WTC11 (cell line): ENCODE measurements around the gene MARCHF10. TPM values are rescaled to one million over a fixed set of nuclear protein-coding genes. Genes with fewer than 3 reads are reported as not detected.

ENCODE experiments used
- ATAC-seq: fragments of 200-7000 bp; cut with Tn5 transposase; 2 replicates; pipeline ENCODE4 v1.10.0; 2021; ENCODE audit warnings: mild to moderate bottlenecking, moderate library complexity
- CTCF ChIA-PET: fragments of 300-600 bp; sonication (Branson Sonifier 250); formaldehyde crosslinking; loops from one replicate; lab custom pipeline; 2021; ENCODE audit warnings: antibody characterized with exemption; lab: Charles Lee
- POLR2A ChIA-PET: fragments of 350-600 bp; sonication (Branson Sonifier 250); formaldehyde crosslinking; loops from one replicate; lab custom pipeline; 2021; ENCODE audit warnings: antibody characterized with exemption; lab: Charles Lee
- DNase-seq: peaks from one replicate; pipeline ENCODE4 v3.0.0; 2021; ENCODE audit warnings: low spot score
- H3K27ac Mint-ChIP-seq: 2 replicates; pipeline ENCODE4 v1.8.0; 2021; ENCODE audit warnings: mixed read lengths
- H3K27me3 Mint-ChIP-seq: 2 replicates; pipeline ENCODE4 v1.8.0; 2021; ENCODE audit warnings: low read depth, mild to moderate bottlenecking, moderate library complexity, mixed read lengths
- H3K36me3 Mint-ChIP-seq: 2 replicates; pipeline ENCODE4 v1.8.0; 2021; ENCODE audit warnings: mixed read lengths
- H3K4me1 Mint-ChIP-seq: 2 replicates; pipeline ENCODE4 v1.8.0; 2022; ENCODE audit warnings: mixed read lengths
- H3K4me3 Mint-ChIP-seq: 2 replicates; pipeline ENCODE4 v1.8.0; 2021; ENCODE audit warnings: mild to moderate bottlenecking, moderate library complexity, mixed read lengths
- H3K9me3 Mint-ChIP-seq: 2 replicates; pipeline ENCODE4 v1.8.0; 2021; ENCODE audit warnings: mixed read lengths
- E2F5 ChIP-seq: sonication (generic); formaldehyde crosslinking; IDR thresholded peaks from 2 replicates; pipeline ENCODE4 v1.8.1; 2022; ENCODE audit warnings: mild to moderate bottlenecking, moderate library complexity, missing genetic modification reagents
- ELF4 ChIP-seq: sonication (generic); formaldehyde crosslinking; IDR thresholded peaks from 2 replicates; pipeline ENCODE4 v1.8.1; 2022; ENCODE audit warnings: low read depth, mild to moderate bottlenecking, moderate library complexity, missing genetic modification reagents
- GRHL2 ChIP-seq: fragments of 250-450 bp; sonication (Bioruptor Pico); IDR thresholded peaks from 2 replicates; pipeline ENCODE4 v1.8.0; 2022; ENCODE audit warnings: mild to moderate bottlenecking, moderate library complexity; ENCODE audit not compliant: insufficient replicate concordance, severe bottlenecking
- GTF2I ChIP-seq: fragments of 250-450 bp; sonication (Bioruptor Pico); conservative IDR thresholded peaks from 2 replicates; pipeline ENCODE4 v1.4.0; 2021; ENCODE audit warnings: mild to moderate bottlenecking
- HMGA2 ChIP-seq: fragments of 250-450 bp; sonication (Bioruptor Pico); IDR thresholded peaks from 2 replicates; pipeline ENCODE4 v1.4.0; 2021; ENCODE audit warnings: mild to moderate bottlenecking, moderate library complexity
- MAX ChIP-seq: sonication (generic); formaldehyde crosslinking; IDR thresholded peaks from 2 replicates; pipeline ENCODE4 v1.8.0; 2022; ENCODE audit warnings: mild to moderate bottlenecking, missing genetic modification reagents
- NR1H2 ChIP-seq: sonication (generic); formaldehyde crosslinking; IDR thresholded peaks from 2 replicates; pipeline ENCODE4 v1.9.0; 2021; ENCODE audit warnings: mild to moderate bottlenecking, moderate library complexity, missing genetic modification reagents
- OVOL2 ChIP-seq: fragments of 250-450 bp; sonication (Bioruptor Pico); IDR thresholded peaks from 2 replicates; pipeline ENCODE4 v1.9.0; 2021; ENCODE audit warnings: mild to moderate bottlenecking, borderline replicate concordance
- PREB ChIP-seq: sonication (generic); formaldehyde crosslinking; IDR thresholded peaks from 2 replicates; pipeline ENCODE4 v1.8.1; 2022; ENCODE audit warnings: mild to moderate bottlenecking, missing genetic modification reagents, moderate library complexity, borderline replicate concordance
- SMAD4 ChIP-seq: sonication (generic); formaldehyde crosslinking; IDR thresholded peaks from 2 replicates; pipeline ENCODE4 v1.8.0; 2022; ENCODE audit warnings: mild to moderate bottlenecking, missing genetic modification reagents
- ZBTB43 ChIP-seq: sonication (generic); formaldehyde crosslinking; IDR thresholded peaks from 2 replicates; pipeline ENCODE4 v1.8.1; 2023; ENCODE audit warnings: mild to moderate bottlenecking, missing genetic modification reagents
- ZMAT4 ChIP-seq: fragments of 250-450 bp; sonication (Bioruptor Pico); IDR thresholded peaks from 2 replicates; pipeline ENCODE4 v1.9.0; 2021; ENCODE audit warnings: mild to moderate bottlenecking
- ZNF232 ChIP-seq: sonication (generic); formaldehyde crosslinking; IDR thresholded peaks from 2 replicates; pipeline ENCODE4 v1.8.0; 2022; ENCODE audit warnings: mild to moderate bottlenecking, missing genetic modification reagents
- ZNF317 ChIP-seq: sonication (generic); formaldehyde crosslinking; IDR thresholded peaks from 2 replicates; pipeline ENCODE4 v1.8.1; 2023; ENCODE audit warnings: low read depth, mild to moderate bottlenecking, moderate library complexity, missing genetic modification reagents, borderline replicate concordance
- ZNF416 ChIP-seq: fragments of 250-450 bp; sonication (Bioruptor Pico); IDR thresholded peaks from 2 replicates; pipeline ENCODE4 v1.9.0; 2021; ENCODE audit warnings: mild to moderate bottlenecking, inconsistent platforms
- ZNF423 ChIP-seq: fragments of 250-450 bp; sonication (Bioruptor Pico); IDR thresholded peaks from 2 replicates; pipeline ENCODE4 v2.1.2; 2022; ENCODE audit warnings: mild to moderate bottlenecking, moderate library complexity
- ZNF425 ChIP-seq: fragments of 250-450 bp; sonication (Bioruptor Pico); conservative IDR thresholded peaks from 2 replicates; pipeline ENCODE4 v1.9.0; 2021; ENCODE audit warnings: mild to moderate bottlenecking
- ZNF532 ChIP-seq: fragments of 250-450 bp; sonication (Bioruptor Pico); IDR thresholded peaks from 2 replicates; pipeline ENCODE4 v1.9.0; 2021; ENCODE audit warnings: mild to moderate bottlenecking, borderline replicate concordance
- total RNA-seq: library from RNA; stranded (reverse); gene quantifications from 3 replicates; pipeline ENCODE4 v1.2.3, GENCODE V29; 2021

Gene MARCHF10
- total RNA-seq, 1 experiment from 2014 or later = 1.0 TPM

- Mint-ChIP-seq H3K36me3 (no peaks in the 10 kb centered on the region), H3K9me3 (peaks cover 10% of the 10 kb centered on the region; the same call in 1 of the 2 replicates), H3K27me3 (no peaks in the 10 kb centered on the region; the same call in 1 of the 2 replicates), H3K4me1 (peaks cover 41% of the 10 kb centered on the region), H3K4me3 (no peak overlapping the region), H3K27ac (peak overlapping the region; percentile 35)
- ChIA-PET POLR2A (no interaction called here), CTCF (interaction anchor here (1.4 kb wide), 1 partner anchor 12 kb away, joined by 4 read pairs; no protein-coding TSS in a partner anchor)
- no peak for TF ChIP-seq ZMAT4
- TF ChIP-seq NR1H2 (CRISPR knock-in tag) = no peak
- TF ChIP-seq ZBTB43 = no peak
- TF ChIP-seq SMAD4 = no peak
- no peak for TF ChIP-seq PREB
- no peak for ATAC-seq
- no peak for DNase-seq
These were observed 76.0 kb downstream of the MARCHF10 start for GRCh38 chr17:62732125-62732524.

GRCh38 chr17:62727916-62728672 lies 80.0 kb downstream of the MARCHF10 start:
- ChIA-PET CTCF (interaction anchor here (0.9 to 1.5 kb wide), 4 partner anchors 18 to 175 kb away, joined by 3 to 6 read pairs (median 4); no protein-coding TSS in a partner anchor), POLR2A (interaction anchor here (0.6 kb wide), 1 partner anchor 269 kb away, joined by 3 read pairs; no protein-coding TSS in a partner anchor)
- no peak overlapping the region for H3K27ac Mint-ChIP-seq
- ATAC-seq = peak; percentile 70
- H3K4me1 Mint-ChIP-seq = peaks cover 31% of the 10 kb centered on the region
- H3K4me3 Mint-ChIP-seq = no peak overlapping the region
- no peaks in the 10 kb centered on the region; the same call in 1 of the 2 replicates for H3K27me3 Mint-ChIP-seq
- TF ChIP-seq MAX (CRISPR knock-in tag) (no peak), ZNF423 (peak; percentile 58; the same call in 1 of the 2 replicates), ZNF416 (CRISPR knock-in tag) (no peak), ZBTB43 (no peak), GTF2I (peak; percentile 84; the same call in 1 of the 2 replicates)
- DNase-seq = no peak
- peaks cover 7% of the 10 kb centered on the region; the same call in 1 of the 2 replicates for H3K9me3 Mint-ChIP-seq
- no peaks in the 10 kb centered on the region for H3K36me3 Mint-ChIP-seq

GRCh38 chr17:62725791-62726249 lies 82.3 kb downstream of the MARCHF10 start:
- no peak for ATAC-seq
- TF ChIP-seq ZNF232 (CRISPR knock-in tag) (no peak), ZNF317 (CRISPR knock-in tag) (no peak), ELF4 (no peak), HMGA2 (CRISPR knock-in tag) (no peak), E2F5 (CRISPR knock-in tag) (no peak), OVOL2 (CRISPR knock-in tag) (no peak), ZNF532 (CRISPR knock-in tag) (no peak), ZNF425 (CRISPR knock-in tag) (no peak), ZNF416 (CRISPR knock-in tag) (no peak), GRHL2 (no peak)

More at GRCh38 chr17:62725791-62726249, 82.3 kb downstream of the MARCHF10 start:
- no peak overlapping the region for H3K27ac Mint-ChIP-seq
- H3K4me3 Mint-ChIP-seq = no peak overlapping the region
- ChIA-PET POLR2A (no interaction called here), CTCF (no interaction called here)
- peaks cover 27% of the 10 kb centered on the region for H3K4me1 Mint-ChIP-seq
- peaks cover 7% of the 10 kb centered on the region; the same call in 1 of the 2 replicates for H3K9me3 Mint-ChIP-seq
- H3K27me3 Mint-ChIP-seq = no peaks in the 10 kb centered on the region; the same call in 1 of the 2 replicates
- no peak for DNase-seq
- H3K36me3 Mint-ChIP-seq = no peaks in the 10 kb centered on the region
